Measurements from ENCODE around the gene CENPO.

Gene CENPO, protein sequence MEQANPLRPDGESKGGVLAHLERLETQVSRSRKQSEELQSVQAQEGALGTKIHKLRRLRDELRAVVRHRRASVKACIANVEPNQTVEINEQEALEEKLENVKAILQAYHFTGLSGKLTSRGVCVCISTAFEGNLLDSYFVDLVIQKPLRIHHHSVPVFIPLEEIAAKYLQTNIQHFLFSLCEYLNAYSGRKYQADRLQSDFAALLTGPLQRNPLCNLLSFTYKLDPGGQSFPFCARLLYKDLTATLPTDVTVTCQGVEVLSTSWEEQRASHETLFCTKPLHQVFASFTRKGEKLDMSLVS

DNA sequence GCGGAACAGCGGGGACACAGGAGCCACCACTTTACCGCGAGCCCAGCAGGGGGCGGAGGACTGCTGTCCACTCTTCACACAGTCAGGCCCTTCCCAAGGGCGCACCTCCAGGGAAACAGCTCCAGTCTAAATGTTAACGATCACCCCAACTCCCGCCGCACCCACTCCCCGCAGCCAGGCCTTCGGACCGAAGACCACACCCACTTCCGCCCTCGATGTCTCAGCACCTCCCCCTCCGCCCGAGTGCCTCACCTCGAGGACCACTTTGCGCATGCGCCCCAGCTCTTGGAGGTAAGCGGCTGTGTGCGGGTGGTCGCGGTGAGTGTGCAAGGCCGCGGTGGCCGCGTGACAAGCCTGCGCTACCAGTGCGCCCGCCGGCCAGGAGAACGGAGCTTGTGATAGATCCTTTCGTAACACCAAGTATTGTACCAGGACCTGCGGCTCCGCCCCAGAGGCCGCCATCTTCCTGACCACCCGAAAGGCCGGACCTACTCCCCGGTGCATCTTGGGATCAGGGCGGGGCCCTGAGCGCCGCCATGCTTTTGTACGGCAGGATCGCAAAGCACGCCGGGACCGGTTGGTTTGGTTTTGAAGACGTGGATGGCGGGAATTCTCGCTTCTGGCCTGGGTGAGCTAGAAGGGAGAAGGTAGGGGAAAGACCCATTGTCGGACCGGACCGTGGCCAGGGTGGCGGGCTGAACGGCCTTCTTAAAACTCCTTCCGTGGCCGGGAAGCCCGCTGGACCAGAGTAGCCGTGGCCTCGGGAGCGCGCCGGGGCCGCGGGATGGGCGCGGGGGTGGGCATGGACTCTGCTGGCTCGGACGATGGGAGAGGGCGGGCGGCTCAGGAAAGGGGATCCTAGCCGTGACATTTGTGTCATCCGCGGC is at the start of gene CENPO, which contains the start of gene PTRHD1:
Gene CENPO, plus strand, starts transcription at position 552 of the 887 bp plus-strand sequence. CDS start 495 bp downstream, outside the sequence.
Gene PTRHD1, minus strand, starts transcription at position 518 of the 887 bp plus-strand sequence. Its CDS starts 14 bp downstream, at position 504.
- DNase-seq, result peak; percentile 94

DNA sequence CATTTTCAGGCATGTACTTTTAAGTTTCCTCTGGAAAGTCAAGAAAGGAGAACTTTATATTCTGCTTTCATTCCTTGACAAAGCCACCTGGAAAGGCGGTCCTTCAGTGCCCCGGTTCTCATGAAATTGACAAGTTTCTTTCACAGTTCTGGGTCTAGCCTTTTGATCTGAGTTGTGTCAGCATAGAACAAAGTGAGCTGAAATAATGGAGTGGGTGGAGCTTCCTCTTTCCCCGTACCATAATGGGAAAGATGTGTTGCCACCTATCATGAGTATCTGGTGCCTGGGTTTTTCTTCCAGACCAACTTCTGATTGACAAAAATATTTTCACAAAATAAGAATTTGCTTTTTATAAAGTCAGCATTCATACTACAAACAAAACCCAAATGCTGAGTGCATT is 49.3 kb upstream of the CENPO start:
- no peak for DNase-seq

DNA sequence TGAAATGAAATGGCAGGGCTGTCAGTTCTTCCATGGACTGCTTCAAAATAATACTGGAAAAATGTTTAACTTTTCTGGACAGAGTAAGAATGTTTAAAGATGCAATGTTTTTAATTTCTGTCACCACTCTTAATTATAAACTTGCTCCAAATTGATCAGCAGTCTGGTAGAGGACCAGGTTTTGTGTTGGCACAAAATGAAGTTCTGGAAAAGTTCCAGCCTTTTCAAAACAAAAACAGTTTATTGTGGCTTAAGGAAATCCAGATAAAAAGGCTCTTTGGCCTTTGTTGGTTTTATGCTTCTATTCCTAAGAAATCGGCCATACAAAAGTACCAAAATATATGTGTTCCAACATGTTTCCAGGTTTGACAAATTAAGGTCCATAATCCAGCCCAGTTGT is 48.9 kb upstream of the CENPO start:
- DNase-seq, result no peak

DNA sequence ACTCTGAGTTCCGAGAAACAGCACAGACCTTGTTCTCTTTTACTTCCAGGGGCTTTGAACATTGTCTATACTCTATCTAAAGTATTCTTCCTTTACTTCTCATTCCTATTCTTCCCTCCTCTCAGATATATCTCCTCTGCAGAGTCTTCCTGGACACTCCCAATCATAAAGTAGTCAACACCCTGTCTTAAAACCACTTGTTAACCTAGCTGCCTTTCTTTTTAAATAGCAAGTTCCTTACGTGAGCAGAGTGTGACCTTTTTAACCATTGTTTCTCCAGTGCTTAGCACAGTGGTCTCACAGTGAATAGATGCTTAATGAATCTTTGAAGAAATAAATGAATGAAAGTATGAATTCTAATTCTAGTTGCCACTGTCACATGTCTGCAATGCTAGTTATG is 47.4 kb upstream of the CENPO start:
- no peak for DNase-seq

DNA sequence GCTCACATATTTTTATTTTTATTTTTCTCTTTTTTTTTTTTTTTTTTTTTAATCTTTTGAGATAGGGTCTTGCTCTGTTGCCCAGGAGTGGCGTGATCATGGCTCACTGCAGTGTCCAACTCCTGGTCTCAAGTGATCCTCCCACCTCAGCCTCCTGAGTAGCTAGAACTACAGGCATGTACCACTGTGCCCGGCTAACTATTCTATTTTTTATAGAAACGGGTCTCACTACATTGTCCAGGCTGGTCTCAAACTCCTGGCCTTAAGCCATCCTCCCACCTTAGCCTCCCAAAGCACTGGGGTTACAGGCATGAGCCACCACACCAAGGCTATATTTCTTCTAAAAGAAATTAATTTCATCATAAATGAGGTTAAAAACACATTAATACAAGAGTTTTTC is 45.9 kb upstream of the CENPO start:
- no peak for DNase-seq

DNA sequence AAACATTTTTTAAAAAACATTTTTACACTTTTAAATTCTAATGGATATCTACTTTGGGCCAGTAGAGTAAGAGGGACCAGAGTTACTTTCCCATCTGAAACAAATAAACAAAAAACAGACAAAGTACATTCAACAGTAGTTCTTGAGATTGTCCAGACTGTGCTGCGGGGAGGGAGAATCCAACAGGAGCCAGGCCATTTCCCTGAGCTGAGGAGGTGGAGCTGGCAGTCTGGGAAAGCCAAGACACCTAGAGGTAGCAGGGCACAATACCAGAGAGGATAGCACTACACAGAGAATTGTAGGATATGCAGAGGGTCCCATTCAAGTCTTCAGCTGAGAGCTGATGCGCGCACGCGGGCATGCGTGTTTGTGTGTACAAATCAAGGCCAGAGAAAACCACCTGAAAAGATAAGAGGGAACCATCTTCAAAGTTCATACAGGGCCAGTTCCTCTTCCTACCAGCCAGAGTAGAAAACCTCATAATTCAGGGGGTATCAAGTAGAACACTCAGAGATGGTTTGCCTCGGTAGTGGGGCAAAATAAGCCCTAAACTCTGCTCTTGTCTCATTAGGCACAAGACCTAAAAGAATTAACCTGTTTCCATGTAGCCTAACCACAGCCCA is 44.0 kb upstream of the CENPO start:
- peak; percentile 15 for DNase-seq

DNA sequence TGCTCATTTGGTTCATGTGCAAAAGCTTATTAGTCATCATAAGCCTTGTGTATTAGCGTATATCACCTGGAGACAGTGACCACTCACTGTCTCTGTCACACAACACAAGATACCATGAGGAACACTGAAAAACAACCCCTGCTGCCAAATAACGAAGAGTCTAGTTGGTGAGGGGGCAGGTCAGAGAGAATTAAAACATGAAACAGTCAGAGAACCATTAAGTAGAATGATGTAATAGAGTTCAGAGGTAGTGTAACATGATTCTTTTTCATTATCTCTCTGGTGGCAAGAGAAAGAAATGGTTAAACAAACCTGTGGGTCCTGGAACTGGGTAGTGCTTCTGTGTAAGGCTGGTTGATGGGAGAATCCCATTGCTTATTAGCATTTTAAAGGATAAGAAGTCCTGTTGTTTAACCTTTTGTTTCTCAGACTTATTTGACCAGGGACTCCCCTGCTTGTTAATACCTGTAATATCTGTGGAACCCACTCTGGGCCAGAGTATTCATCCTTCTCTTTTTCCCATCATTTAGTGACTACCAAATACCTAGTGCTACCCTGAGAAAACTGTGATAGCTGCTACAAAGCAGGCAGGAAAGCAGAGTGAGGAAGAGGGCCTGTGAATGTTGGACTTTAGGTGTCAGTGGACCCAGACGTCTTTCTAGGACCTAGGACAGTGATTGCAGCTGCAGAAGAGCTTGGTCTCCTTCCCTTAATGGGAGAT is 38.1 kb upstream of the CENPO start:
- DNase-seq, result no peak

DNA sequence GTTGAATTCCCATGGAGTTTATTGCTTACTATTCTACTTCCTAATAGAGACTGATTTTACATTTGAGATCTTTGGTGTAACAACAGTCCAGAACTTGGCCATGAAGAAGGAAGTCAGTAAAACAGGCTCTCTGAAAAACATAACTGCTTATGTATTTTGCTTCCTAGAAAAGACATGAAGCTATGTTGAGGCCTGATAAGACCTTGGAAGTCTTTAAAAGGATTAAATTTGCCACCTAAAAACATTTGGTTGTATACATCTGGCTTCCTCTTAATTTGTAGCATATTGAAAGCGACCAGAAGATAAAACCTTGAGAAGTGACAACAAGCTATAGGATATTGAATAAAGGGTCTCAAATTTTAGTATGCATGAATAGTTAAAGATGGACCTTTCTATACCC is 36.4 kb upstream of the CENPO start:
- DNase-seq, result no peak

DNA sequence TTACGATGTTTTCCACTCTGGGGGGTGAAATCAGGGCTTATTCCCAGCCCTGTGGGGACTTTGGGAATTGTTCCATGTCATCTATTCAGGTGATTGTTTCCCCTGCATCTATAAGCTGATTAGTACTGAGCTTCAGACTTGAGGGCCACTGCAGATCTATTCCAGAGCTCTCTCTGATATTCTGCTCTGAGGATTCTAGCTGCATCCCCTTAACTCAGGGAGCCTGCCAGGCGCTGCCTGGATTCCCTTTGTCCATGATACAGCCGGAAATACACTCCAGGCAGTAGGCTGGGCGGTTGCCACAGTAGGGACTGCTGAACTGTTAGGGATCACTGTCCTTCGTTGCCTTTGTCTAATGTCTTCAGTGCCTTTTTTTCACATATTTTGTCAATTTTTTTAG is 31.4 kb upstream of the CENPO start:
- no peak for DNase-seq

DNA sequence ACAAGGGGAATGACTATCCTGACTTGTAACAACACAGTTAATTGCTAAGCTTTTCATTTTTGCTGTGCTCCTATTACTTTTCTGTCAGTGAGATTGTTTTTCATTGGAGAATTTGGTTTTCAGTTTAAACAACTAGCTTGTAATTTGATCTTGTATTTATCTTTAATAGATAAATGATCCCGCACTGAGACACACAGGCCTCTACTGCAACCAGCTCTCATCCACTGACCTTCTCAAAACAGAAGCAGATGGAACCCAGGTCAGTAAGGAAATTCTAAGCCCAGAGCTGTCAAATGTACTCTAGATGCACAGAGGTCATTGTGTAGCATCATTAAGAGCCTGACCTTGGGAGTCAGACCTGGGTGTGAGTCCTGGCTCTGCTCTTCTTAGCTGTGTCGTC is 30.7 kb upstream of the CENPO start:
- DNase-seq, result no peak

DNA sequence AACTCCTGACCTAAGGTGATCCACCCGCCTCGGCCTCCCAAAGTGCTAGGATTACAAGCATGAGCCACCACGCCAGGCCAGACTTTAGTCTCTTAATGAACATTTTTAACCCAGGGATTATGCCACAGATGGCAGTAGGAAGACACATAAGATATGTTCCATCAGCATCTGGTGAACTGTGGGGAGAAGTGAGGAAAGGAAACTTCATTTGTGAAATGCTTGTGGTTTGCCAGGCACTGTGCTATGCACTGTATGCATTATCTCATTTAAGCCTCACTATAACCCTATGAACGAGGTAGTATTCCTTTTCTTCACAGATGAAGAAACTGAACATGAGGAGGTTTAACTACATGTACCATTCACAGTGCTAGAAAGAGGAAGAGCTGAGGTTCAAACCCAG is 29.4 kb upstream of the CENPO start:
- peak; percentile 99 for DNase-seq

DNA sequence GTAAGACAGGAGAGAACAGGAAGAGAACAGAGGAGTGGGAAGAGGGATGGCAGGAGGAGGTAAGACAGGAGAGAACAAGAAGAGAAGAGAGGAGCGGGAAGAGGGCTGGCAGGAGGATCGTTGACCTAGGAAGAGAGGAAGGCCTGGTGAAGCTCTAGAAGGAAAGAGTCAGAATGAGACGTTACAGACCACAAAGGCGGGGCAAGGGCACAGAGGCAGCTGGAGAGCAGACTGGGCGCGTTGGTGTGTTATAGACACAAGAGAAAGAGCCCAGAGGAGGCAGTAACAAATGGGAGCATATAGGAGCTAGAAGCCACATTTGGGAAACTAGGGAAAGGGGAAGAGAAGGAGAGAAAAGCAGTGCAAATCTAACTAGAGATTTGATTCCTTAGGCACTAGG is 26.6 kb upstream of the CENPO start:
- peak; percentile 65 for DNase-seq

DNA sequence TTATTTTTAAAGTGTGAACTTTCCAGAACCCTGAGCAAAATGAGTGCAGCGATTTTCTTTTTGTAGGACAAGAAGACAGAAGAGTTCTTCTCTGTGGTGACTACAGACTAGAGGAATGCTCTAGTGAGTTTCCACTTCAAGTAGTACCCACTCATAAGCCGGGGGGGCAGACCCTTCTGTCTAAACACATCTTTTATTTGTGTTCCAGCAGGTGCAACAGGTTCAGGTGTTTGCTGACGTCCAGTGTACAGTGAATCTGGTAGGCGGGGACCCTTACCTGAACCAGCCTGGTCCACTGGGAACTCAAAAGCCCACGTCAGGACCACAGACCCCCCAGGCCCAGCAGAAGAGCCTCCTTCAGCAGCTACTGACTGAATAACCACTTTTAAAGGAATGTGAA is 25.2 kb upstream of the CENPO start:
- no peak for DNase-seq

DNA sequence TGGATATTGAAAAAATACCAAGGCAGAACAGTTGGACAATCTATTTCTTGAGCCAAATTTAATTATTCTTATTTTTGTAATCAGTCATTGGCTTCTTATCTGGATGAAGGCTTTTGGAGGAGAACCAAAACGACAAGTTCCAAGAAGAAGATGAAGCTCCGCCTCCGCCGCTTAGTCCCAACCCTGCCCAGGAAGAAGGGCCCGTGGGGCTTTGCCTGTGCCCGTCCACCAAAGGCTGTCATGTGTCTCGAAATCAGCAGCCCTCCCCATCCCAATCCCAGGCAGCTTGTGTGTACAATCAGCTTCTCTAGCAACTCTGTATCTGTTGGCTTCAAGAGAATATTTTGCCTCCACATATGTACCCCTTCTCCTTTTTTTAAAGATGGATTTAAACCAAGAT is 24.6 kb upstream of the CENPO start:
- no peak for DNase-seq

DNA sequence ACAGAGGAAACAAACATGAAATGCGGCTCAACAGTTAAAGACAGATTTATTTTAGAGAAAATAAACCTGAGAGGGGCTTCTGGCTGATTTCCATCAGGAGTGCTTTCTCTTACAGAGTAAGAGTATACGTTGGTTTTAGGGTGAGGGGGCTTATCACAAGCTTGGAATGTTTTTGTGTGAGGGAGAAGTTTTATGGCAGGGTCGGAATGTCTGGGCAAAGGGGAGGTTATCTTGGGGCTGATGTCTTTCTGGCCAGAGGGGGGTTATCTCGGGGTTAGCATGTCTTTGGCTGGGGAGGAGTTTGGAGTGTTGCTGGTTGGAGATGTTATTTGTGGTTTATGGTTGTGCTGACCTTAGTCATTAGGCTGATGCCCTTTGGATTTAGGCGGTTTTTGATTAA is 22.2 kb upstream of the CENPO start:
- DNase-seq, result no peak

DNA sequence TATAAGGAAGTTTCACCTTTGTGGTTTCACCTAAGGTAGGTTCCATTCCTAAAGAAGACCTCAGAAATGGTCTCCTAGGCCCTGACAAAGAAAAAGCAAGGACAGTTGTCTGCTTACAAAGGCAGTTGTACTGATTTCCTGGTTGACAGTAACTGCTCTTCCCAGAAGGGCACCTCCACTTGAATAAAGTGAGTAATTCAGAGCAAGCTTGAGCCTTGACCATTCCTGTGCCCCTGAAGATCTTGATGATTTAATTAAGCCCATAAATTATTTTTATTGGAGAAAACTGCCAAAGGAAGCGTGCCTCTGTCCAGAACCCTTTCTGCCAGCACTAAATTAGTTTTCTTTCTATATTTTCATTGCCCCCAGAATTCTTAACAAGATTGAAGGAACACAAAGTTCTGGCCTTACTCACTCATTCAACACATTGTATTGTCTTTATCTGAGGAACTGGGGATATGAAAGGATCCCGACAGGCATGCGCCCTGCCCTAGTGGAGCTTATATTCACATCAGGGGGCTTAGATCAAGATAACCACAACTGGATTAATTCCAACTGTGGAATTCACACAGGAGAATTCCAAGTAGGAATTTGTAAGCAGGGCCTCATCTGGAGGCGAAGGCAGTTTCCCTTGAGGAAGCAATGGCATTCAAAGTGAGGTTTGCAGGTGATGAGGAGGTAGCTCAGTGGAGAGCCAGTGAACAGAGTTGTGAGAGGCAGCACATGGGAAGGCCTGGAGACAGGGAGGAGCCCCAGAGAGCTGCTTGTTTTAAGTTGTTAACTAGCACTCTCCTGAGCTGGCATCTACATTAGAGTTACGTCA is 21.2 kb upstream of the CENPO start:
- DNase-seq, result no peak

DNA sequence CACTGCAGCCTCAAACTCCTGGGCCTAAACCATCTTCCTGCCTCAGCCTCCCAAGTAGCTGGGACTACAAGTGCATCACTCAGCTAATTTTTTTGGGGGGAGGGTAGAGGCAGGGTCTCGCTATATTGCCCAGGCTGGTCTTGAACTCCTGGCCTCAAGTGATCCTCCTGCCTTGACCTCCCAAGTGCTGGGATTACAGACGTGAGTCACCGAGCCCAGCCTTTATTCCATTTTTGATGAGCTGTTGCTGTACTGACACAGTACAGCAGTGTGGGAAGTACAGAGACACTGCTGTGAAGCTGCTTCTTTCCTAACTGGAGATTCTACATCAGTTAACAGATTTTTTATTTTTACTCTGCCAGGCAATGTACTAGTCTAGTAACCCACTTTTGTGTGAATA is 18.9 kb upstream of the CENPO start:
- DNase-seq, result no peak

DNA sequence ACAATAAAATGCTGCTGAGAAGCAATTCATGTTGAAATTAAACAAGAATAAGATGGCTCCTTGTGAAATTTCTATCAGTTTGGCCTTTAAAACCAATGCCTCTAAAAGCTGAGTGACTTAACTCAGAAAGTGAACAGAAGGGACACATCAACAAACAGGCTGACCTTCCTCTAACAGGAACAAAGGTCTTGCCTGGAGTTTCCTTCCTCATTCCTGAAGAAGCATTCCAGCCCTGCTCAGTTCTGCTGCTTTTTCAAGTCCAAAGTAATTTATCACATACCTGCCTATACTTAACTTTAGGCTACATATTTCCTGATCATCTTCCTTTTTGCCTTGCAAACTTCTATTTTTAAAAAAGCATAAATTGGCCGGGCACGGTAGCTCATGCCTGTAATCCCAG is 14.1 kb upstream of the CENPO start:
- no peak for DNase-seq

DNA sequence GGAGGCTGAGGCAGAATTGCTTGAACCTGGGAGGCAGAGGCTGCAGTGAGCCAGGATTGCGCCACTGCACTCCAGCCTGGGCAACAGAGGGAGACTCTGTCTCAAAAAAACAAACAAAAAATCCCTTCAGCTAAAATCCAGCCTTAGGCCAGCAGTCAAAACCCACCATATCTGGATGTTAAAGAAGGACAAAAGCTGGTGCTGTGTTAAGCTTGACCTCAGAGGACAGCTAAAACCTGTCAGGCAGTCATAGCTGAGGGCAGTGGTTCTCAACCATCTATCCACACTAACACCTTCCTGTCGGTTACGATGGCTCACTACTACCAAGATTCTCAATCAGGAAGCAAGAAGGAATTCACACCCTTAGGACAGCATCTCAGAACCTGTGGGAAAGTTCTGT is 9.6 kb upstream of the CENPO start:
- DNase-seq, result no peak

DNA sequence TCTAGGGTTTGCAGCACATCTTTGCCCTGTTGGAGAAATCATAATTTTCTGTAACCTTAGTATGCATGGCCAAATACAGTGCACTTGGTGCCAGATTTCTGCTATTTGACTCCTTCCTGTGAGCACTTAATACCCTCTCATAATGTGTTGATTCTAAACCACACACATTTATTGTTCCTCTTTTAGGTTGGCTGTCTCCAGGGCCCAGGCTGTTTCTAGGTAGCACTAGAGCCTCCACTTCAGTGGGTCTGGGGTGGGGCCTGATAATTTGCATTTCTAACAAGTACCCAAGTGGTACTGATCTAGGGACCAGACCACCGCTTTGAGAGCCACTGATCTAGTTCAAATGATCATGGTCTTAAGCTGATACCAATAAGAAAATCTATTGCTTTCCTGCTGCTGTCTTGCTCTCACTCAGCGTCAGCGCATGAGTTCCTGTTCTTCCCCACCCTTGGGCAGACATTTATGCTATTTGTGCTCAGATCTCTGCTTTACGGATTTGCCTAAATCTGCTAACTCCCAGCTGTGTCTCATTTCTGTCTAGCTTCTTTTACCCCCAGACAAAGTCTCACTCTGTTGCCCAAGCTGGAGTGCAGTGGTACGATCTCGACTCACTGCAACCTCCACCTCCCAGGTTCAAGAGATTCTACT is 7.4 kb upstream of the CENPO start:
- peak; percentile 73 for DNase-seq

DNA sequence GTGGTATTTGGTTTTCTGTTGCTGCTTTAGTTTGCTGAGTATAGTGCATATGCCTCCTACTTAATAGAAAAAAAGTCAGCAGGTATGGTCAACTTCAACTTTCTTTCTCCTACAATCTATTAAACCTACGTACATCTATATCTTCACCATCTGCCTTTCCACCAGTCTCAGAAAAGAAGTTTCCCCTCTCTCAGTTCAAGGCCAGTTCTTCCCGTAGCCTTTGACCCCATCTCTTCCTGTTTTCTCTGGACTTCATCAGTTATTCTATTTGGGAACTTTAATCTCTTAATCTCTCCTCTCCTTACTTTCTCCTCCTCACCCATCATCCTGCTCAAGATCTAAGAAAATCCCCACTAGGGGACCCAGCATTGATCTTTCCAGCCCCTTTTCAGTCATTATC is 5.7 kb upstream of the CENPO start:
- no peak for DNase-seq

DNA sequence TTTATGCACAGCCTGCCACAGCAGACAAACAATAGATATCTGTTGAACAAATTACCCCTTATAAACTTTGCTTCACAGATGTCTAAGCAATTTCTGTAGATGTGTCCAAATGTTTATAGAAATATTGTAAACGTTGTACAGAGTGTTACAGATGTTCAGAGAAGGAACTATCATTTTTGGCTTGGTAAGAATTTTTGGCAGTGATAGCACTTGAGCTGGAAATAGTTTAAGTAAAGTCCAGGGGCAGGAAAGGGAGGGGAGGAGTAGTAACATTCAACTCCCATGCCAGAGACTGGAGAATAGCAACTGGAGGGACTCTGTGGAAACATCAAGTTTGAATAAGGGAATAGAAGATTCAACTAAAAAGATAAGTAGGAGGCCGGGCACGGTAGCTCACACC is 4.4 kb upstream of the CENPO start:
- no peak for DNase-seq

Data from MV-4-11 (cell line).